OCI-LY3 (cell line): Measurements from ENCODE around the gene COMMD1.
"Not testable (repeated sequence)": the region's sequence is repeated elsewhere in the genome, so short reads cannot be mapped to it uniquely, and the experiment has no call there.

Experiments used
- H2AFZ ChIP-seq: fragments of 200-600, 300-600 bp; shearing (Covaris generic); 2 replicates; pipeline ENCODE4 v1.6.0; 2014; ENCODE audit warnings: antibody characterized with exemption, low read depth, low read length
- H3K27ac ChIP-seq: fragments of 200-600, 300-600 bp; sonication (generic); 2 replicates; pipeline ENCODE4 v1.5.1; 2014; ENCODE audit warnings: mild to moderate bottlenecking, low read length, moderate library complexity, mixed read lengths
- H3K27me3 ChIP-seq: fragments of 200-600, 300-600 bp; sonication (generic); 2 replicates; pipeline ENCODE4 v1.6.1; 2014; ENCODE audit warnings: low read depth, low read length, mixed read lengths
- H3K36me3 ChIP-seq: fragments of 200-600, 300-600 bp; sonication (generic); replicated peaks from 2 replicates; pipeline ENCODE3; 2014; ENCODE audit warnings: low read depth, low read length, mixed read lengths
- H3K4me1 ChIP-seq: fragments of 300-600, 200-600 bp; sonication (generic); 2 replicates; pipeline ENCODE4 v1.6.1; 2014; ENCODE audit warnings: low read length, mixed read lengths
- H3K4me2 ChIP-seq: fragments of 200-600, 300-600 bp; sonication (generic); 2 replicates; pipeline ENCODE4 v1.6.1; 2014; ENCODE audit warnings: low read length, mixed read lengths
- H3K4me3 ChIP-seq: fragments of 300-600, 200-600 bp; sonication (generic); 2 replicates; pipeline ENCODE4 v1.5.1; 2014; ENCODE audit warnings: antibody characterized with exemption, mild to moderate bottlenecking, low read length, moderate library complexity
- H3K79me2 ChIP-seq: fragments of 300-600, 200-600 bp; shearing (Covaris generic); 2 replicates; pipeline ENCODE4 v1.6.1; 2014; ENCODE audit warnings: mild to moderate bottlenecking, low read length, mixed read lengths
- H3K9ac ChIP-seq: fragments of 300-600, 200-600 bp; shearing (Covaris generic); 2 replicates; pipeline ENCODE4 v1.6.0; 2014; ENCODE audit warnings: mild to moderate bottlenecking, low read length, moderate library complexity
- H3K9me3 ChIP-seq: fragments of 200-600, 300-600 bp; shearing (Covaris generic); 2 replicates; pipeline ENCODE4 v1.6.1; 2014; ENCODE audit warnings: low read length, mixed read lengths; ENCODE audit not compliant: insufficient read depth
- H4K20me1 ChIP-seq: fragments of 200-600, 300-600 bp; sonication (generic); 2 replicates; pipeline ENCODE4 v1.6.1; 2016; ENCODE audit warnings: low read length, mixed read lengths; ENCODE audit not compliant: insufficient read depth
- CTCF ChIP-seq: fragments of 200-600, 300-600 bp; sonication (generic); IDR thresholded peaks from 2 replicates; pipeline ENCODE4 v1.5.1; 2014; ENCODE audit warnings: antibody characterized with exemption, low read length, low read depth
- EZH2phosphoT487 ChIP-seq: fragments of 200-600 bp; shearing (Covaris generic); IDR thresholded peaks from 2 replicates; pipeline ENCODE4 v1.6.1; 2018; ENCODE audit warnings: antibody characterized with exemption, mixed run types, low read depth

Gene COMMD1

GRCh38 chr2:61876400-61876799, 29.1 kb upstream of the COMMD1 start:
- Histone ChIP-seq H3K9me3 (no peaks in the 10 kb centered on the region), H2AFZ (no peak overlapping the region), H3K27ac (no peak overlapping the region), H3K36me3 (peaks cover 58% of the 10 kb centered on the region), H3K4me1 (peaks cover 7% of the 10 kb centered on the region), H4K20me1 (no peaks in the 10 kb centered on the region), H3K79me2 (peaks cover 21% of the 10 kb centered on the region; the same call in 1 of the 2 replicates), H3K4me2 (no peak overlapping the region), H3K4me3 (no peak overlapping the region), H3K9ac (no peak overlapping the region), H3K27me3 (no peaks in the 10 kb centered on the region)
- TF ChIP-seq CTCF (no peak), EZH2phosphoT487 (no peak)

- H3K27ac ChIP-seq, result no peak overlapping the region
- H3K27me3 ChIP-seq, result no peaks in the 10 kb centered on the region
- H3K79me2 ChIP-seq, result peaks cover 24% of the 10 kb centered on the region
- peaks cover 61% of the 10 kb centered on the region for H3K36me3 ChIP-seq
- no peaks in the 10 kb centered on the region for H4K20me1 ChIP-seq
- no peak overlapping the region for H3K4me2 ChIP-seq
- no peaks in the 10 kb centered on the region for H3K9me3 ChIP-seq
- H3K4me3 ChIP-seq, result no peak overlapping the region
- H3K4me1 ChIP-seq, result peaks cover 7% of the 10 kb centered on the region
- H3K9ac ChIP-seq, result no peak overlapping the region
- TF ChIP-seq CTCF (no peak), EZH2phosphoT487 (no peak)
- no peak overlapping the region for H2AFZ ChIP-seq
Observed at GRCh38 chr2:61877571-61878245, 27.8 kb upstream of the COMMD1 start.

GRCh38 chr2:61878761-61879160, 26.7 kb upstream of the COMMD1 start:
- Histone ChIP-seq H3K9me3 (no peaks in the 10 kb centered on the region), H3K4me3 (no peak overlapping the region), H4K20me1 (no peaks in the 10 kb centered on the region), H3K4me2 (no peak overlapping the region), H3K36me3 (peaks cover 60% of the 10 kb centered on the region), H3K27ac (no peak overlapping the region), H3K27me3 (no peaks in the 10 kb centered on the region), H2AFZ (no peak overlapping the region), H3K9ac (no peak overlapping the region), H3K4me1 (peaks cover 6% of the 10 kb centered on the region), H3K79me2 (peaks cover 32% of the 10 kb centered on the region)
- no peak for TF ChIP-seq EZH2phosphoT487
- TF ChIP-seq CTCF, result no peak

GRCh38 chr2:61879351-61879750, 26.1 kb upstream of the COMMD1 start:
- H3K4me2 ChIP-seq, H2AFZ ChIP-seq, H4K20me1 ChIP-seq, H3K4me1 ChIP-seq, H3K4me3 ChIP-seq, H3K27me3 ChIP-seq, H3K27ac ChIP-seq, H3K9ac ChIP-seq, H3K9me3 ChIP-seq: not testable (repeated sequence)
- peaks cover 32% of the 10 kb centered on the region for H3K79me2 ChIP-seq
- H3K36me3 ChIP-seq, result peaks cover 59% of the 10 kb centered on the region
